AG09319 (cell line): ENCODE data around the gene RAB1A.

ENCODE experiments used
- DNase-seq: peaks from one replicate; pipeline ENCODE4 v3.0.0-alpha.2; 2010; ENCODE audit warnings: low read depth; ENCODE audit errors: extremely low read depth
- TF ChIP-seq, protein P1 (sequence below): IDR thresholded peaks from 2 replicates; pipeline ENCODE4 v1.5.1; 2011; ENCODE audit warnings: low read depth, mild to moderate bottlenecking, inconsistent platforms, low read length, moderate library complexity

The RAB1A gene

DNA sequence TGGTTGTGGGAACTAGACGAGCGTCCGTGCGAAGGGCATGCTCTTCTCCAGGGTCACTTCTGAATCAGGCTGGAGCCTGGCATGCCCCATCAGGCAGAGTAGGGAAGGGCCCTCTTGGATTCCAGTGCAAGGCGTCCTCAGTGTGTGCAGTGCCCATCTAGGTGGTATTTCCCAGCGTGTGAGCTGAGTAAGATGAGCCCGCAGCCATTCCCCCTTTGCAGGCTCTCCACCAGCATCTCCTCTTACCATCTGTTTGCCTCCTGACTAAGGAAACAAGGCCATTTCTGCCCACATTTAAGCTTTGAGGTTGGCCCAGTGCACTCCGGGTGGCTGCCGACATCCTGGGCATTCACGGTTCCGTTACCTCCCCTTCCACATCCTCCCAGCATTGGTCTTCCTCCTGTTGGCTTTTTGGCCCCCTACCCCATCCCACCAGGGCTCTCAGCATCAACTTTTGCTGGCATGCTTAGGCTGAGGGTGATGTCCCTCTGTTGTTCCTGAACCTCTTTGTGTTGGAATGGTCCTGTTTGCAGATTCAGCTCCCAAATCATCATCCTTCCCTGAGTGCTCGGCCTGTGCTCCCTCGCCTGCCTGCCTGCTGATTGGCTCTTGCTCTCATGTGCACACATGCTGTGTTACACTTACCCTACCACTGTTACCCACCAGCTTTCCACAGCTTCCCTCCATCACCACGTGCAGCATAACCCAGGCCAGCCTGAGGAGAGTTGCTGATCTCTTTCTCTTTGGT is 61.9 kb downstream of the RAB1A start:
- no peak for DNase-seq
- TF ChIP-seq, protein P1, sequence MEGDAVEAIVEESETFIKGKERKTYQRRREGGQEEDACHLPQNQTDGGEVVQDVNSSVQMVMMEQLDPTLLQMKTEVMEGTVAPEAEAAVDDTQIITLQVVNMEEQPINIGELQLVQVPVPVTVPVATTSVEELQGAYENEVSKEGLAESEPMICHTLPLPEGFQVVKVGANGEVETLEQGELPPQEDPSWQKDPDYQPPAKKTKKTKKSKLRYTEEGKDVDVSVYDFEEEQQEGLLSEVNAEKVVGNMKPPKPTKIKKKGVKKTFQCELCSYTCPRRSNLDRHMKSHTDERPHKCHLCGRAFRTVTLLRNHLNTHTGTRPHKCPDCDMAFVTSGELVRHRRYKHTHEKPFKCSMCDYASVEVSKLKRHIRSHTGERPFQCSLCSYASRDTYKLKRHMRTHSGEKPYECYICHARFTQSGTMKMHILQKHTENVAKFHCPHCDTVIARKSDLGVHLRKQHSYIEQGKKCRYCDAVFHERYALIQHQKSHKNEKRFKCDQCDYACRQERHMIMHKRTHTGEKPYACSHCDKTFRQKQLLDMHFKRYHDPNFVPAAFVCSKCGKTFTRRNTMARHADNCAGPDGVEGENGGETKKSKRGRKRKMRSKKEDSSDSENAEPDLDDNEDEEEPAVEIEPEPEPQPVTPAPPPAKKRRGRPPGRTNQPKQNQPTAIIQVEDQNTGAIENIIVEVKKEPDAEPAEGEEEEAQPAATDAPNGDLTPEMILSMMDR = no peak

DNA sequence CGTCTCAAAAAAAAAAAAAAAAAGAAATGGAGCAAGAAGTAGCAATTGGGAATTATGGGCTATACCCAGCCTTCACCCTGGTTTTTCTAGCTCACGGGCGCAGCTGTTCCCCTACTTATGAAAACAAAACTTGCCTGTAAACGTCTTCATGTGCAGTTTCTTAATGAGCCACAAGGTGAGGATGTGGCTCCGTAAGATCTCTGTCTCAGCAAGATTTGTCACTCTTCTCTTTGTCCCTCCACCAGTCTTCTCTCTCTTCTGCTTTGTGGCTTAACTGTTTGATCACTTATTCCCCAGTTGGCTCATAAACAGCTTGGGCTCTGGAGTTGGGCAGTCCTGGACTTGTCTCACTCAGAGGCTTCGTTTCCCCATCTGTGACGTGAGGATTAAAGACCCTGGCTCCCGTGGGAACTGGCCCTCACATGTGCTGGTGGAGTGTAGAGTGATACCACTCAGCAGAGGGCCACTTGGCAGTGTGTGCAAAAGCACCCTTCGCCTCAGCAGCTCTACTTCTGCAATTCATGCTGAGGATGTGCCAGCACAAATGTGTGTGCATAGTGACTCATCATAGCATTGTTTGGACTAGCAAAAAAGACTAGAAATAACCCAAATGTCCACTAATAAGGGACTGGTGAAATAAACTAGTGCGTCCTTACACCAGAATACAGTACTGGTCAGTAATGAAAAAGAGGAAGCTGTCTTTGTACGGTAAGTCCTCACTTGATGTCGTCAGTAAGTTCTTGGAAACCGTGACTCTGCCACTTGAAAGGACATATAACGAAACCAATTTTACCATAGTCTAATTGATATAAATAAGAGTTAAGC is 65.0 kb downstream of the RAB1A start:
- TF ChIP-seq, protein P1 = peak; percentile 54
- peak; percentile 60 for DNase-seq

DNA sequence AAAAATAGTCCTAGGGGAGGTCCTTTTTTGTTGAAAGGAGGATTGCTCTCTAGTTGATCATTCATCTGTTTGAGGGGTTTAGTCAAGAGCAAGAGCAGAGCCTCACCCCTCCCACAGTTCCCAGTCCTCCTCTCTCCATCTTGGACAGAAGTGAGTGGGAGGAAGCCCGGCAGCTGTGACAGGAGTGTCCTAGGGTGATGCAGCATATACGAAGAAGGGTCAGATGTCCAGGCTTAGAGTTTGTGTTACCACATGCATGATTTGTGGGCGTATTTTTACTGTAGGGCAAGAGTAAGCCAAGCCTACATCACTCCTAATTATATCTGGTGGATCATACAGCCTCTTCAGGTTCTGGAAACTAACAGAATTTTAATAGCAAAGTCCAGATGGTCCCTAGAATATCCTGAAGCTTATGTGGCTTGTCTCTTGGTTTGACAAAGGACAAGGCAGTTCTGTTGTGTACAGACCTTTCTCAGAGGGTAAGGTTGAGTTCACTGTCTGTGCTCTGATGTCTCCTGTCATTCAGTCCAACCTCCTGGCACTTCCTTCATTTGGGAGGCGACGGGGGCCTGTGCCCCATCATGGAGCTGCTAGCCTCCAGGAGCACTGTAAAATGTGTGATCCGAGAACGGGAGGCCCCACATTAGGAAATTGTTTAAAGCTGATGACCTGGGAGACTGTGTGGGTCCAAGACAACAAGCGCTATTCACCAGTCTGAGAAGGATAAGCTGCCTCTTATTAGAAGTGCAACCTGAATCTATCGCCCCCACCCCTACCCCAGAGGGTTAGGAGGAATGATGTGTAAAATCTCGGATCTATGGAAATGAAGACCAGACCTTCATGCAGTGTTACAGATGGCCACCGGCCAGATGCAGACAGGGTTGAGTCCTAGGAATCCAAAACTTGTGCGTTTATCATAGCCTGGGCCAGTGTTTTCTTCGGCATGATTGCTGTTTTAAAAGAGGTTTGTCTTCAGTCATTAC is 66.8 kb downstream of the RAB1A start:
- TF ChIP-seq, protein P1 = no peak
- no peak for DNase-seq

DNA sequence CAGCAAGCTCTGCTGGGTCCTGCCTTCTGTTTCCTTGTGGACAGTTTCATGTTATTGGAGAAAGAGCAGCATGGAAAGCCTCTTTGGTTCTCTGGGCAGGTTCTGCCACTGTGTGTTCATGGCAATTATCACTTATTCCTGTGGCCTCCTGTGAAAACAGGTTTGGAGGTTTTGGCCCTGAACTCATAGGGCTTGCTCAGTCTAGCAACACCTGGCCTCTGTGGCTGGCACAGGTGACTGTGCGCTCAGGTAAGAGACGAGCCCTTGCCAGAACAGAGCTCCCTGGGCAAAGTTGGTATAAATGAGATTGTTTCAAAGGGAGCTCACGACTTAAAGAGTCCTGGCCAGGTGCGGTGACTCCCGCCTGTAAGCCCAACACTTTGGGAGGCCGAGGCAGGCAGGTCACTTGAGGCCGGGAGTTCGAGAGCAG is 68.0 kb downstream of the RAB1A start:
- TF ChIP-seq, protein P1 = no peak
- DNase-seq = no peak

DNA sequence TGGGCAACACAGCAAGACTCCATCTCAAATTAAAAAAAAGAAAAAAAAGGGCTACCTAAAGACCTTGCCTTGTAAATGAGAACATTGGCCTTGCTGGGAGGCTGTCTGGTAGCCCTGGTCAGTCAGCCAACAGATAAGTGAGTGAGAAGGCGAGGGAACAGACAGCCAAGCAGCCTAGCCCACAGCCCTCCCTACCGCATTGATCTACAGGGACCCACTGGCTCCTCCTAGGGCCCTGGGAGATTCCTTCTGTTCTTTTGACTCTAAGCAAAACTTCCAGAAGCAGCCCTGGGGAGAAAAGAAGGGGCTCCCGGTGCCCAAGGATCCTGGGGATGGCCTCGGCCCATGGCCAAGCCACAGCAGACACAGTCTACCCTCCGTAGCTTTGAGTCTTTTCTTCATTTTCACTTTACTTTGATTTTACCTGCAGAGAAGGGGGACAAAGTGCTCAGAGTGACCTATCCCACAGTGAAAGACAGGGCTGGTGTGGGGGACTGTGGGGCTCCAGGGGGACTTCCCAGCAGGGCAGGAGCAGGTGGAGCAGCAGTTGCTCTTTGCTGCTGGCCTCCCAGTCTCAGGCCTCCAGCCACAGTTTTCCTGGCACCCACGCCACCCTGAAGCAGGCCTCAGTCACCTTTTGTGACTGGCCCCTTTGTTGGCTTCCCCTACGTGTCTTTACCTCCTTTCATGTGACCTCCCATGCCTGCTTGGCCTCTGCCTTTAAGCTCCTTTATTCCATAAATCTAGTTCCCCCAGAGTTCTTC is 68.6 kb downstream of the RAB1A start:
- DNase-seq = no peak
- TF ChIP-seq, protein P1 = no peak

DNA sequence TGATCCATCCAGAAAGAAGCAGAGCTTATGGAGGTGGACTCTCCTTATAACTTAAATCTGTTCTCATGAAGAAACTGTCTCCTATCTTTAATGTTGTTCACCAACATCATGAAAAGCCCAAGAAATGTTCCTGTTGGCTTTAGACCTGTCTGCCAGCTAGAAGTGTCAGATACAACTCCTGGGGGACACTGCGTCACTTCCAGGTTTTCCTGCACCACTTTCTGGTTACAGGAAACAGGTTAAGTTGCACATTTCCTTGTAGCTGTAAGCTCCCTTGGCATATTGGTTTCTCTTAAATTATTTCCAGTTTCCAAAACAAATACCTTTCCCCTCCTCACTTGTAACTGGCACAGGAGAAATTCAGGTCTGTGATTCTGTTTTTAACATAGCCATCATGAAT is 70.8 kb downstream of the RAB1A start:
- TF ChIP-seq, protein P1 = no peak
- no peak for DNase-seq
